ENCODE results near the gene CCNY.

CCNY gene

DNA sequence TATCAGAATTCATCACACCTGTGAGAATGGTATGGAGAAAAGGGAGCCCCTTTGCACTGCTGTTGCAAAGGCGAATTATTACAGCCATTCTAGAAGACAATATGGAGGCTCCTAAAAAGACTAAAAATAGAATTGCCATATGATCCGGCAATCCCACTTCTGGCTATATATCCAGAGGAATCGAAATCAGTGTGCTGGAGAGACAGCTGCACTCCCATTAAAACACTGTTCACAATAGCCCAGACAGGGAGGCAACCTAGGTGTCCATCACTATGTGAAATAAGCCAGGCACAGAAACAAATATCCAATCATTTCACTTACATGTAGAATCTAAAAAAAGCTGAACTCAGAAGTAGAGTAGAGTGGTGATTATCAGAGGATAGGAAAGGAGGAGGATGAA, 242.8 kb downstream of the CCNY start:
- Histone ChIP-seq H3K9me3 (ENCODE audit: severe bottlenecking) (no peaks in the 10 kb centered on the region), H3K27me3 (ENCODE audit: insufficient read depth, low read depth, severe bottlenecking) (no peaks in the 10 kb centered on the region), H3K27ac (no peak overlapping the region), H3K4me3 (ENCODE audit: low read depth, low read length) (no peak overlapping the region), H3K36me3 (no peaks in the 10 kb centered on the region)
- TF ChIP-seq, protein P1, sequence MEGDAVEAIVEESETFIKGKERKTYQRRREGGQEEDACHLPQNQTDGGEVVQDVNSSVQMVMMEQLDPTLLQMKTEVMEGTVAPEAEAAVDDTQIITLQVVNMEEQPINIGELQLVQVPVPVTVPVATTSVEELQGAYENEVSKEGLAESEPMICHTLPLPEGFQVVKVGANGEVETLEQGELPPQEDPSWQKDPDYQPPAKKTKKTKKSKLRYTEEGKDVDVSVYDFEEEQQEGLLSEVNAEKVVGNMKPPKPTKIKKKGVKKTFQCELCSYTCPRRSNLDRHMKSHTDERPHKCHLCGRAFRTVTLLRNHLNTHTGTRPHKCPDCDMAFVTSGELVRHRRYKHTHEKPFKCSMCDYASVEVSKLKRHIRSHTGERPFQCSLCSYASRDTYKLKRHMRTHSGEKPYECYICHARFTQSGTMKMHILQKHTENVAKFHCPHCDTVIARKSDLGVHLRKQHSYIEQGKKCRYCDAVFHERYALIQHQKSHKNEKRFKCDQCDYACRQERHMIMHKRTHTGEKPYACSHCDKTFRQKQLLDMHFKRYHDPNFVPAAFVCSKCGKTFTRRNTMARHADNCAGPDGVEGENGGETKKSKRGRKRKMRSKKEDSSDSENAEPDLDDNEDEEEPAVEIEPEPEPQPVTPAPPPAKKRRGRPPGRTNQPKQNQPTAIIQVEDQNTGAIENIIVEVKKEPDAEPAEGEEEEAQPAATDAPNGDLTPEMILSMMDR (IDR thresholded peaks at IDR 0.05; ENCODE audit: low read depth, low read length), result no peak
- no peak for DNase-seq

DNA sequence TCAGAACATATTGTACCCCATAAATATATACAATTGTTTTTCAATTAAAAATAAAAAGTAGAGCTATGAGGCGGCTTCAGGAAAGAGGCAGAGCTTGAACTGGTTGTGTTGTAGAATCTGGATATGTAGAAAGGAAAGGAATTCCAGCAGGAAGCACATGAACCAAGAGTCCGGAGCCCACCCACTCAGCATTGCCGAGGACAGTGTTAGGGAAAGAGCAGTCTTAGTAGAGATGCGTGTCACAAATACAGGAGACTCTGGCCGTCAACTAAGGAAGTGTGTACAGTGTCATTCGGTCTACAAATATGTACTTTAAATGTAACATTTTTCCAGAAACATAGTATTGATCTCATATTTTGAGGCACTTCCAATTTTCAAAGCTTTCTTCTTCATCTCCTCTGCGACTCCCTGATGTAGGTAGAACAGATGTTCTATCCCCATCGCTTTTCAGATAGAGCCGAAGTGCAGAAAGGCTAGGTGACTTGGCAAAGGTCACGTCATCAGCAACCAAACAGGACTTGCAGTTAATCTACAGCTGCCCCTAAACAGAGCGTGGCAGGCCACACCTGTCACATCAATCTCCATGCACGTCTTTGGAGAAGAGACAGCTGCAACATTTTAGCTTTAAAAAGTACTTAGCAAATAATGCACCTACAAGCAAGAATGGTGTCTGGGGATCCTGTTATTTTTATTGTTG, 243.6 kb downstream of the CCNY start:
- DNase-seq, result no peak
- H3K4me3 ChIP-seq (ENCODE audit: low read depth, low read length), result no peak overlapping the region
- H3K27ac ChIP-seq, result no peak overlapping the region
- TF ChIP-seq, protein P1 (IDR thresholded peaks at IDR 0.05; ENCODE audit: low read depth, low read length), result no peak
- no peaks in the 10 kb centered on the region for H3K9me3 ChIP-seq (ENCODE audit: severe bottlenecking)
- H3K36me3 ChIP-seq, result no peaks in the 10 kb centered on the region
- no peaks in the 10 kb centered on the region for H3K27me3 ChIP-seq (ENCODE audit: insufficient read depth, low read depth, severe bottlenecking)

DNA sequence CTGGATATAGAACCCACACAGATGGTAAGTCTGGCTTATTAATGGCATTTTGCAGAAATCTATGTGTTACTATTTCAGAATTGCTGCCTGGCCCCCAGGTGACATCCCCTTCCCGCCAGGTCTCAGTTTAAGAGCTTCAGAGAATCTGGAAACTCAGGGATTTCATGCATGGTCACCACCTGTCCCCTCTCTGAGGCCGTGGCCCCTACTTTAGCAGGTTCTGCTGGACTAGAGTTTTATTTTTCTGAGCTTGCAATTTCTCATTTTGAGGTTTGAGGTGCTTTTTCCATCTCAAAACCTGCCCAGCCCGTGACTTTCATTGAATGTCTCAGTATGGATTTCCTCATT, 244.1 kb downstream of the CCNY start:
- Histone ChIP-seq H3K9me3 (ENCODE audit: severe bottlenecking) (no peaks in the 10 kb centered on the region), H3K4me3 (ENCODE audit: low read depth, low read length) (no peak overlapping the region), H3K36me3 (no peaks in the 10 kb centered on the region), H3K27me3 (ENCODE audit: insufficient read depth, low read depth, severe bottlenecking) (no peaks in the 10 kb centered on the region), H3K27ac (no peak overlapping the region)
- TF ChIP-seq, protein P1 (IDR thresholded peaks at IDR 0.05; ENCODE audit: low read depth, low read length), result no peak
- DNase-seq, result no peak

DNA sequence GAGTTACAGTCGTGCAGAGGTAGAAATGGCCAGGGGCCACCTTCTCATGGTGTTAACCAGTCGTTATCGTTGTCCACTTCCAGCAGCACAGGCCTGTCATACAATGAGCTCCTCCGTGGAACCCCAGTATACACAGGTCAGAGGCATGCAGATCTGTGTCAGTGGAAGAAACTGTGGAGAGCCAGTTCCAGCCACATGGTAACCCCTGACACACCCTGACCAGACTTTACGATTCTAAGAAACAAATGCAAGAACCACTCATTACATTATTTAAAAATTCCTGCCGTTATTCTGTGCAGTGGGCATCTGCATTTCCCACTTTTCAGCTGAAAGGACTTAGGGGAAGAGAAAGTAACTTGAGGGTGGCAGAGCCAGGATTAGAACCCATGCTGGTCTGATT, 245.3 kb downstream of the CCNY start:
- no peaks in the 10 kb centered on the region for H3K27me3 ChIP-seq (ENCODE audit: insufficient read depth, low read depth, severe bottlenecking)
- no peaks in the 10 kb centered on the region for H3K36me3 ChIP-seq
- no peak overlapping the region for H3K27ac ChIP-seq
- H3K9me3 ChIP-seq (ENCODE audit: severe bottlenecking), result no peaks in the 10 kb centered on the region
- TF ChIP-seq, protein P1 (IDR thresholded peaks at IDR 0.05; ENCODE audit: low read depth, low read length), result no peak
- DNase-seq, result no peak
- no peak overlapping the region for H3K4me3 ChIP-seq (ENCODE audit: low read depth, low read length)

DNA sequence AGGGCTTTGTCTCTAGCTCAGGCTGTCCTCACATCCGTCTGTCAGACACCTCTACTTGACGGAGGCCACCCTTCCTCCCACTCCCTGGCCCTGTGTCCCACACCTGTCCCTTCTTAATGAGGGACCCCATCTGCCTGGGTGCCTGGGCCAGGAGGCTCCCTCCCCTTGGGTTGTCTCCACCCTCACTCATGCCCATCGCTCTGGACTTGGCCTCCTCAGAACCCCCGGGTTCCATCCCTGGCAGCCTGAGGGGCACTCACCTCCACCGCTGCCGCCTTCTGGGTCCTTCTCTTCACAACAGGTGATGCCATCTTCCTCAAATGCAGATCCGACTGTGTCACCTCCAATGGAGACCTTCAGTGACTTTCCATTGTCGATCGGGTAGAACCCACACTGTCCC, 248.6 kb downstream of the CCNY start:
- H3K9me3 ChIP-seq (ENCODE audit: severe bottlenecking), result no peaks in the 10 kb centered on the region
- TF ChIP-seq, protein P1 (IDR thresholded peaks at IDR 0.05; ENCODE audit: low read depth, low read length), result no peak
- no peak for DNase-seq

DNA sequence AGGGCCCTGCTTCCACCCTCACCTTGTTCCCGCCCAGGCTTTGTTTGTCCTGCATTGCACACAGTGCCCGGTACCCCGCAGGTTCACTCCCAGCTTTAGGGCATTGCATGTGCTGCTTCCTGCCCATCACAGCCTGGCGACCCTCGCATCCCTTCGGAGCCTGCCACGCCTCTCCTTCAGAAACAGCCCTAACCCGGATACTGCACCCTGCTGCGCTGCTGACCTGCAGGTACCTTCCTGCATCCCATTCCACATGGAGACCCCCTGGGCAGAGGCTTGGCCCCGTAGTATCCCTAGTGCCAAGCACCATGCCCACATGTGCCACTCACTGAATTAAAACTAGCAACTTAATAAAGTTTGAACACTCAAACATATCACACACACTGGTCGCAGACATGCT, 249.0 kb downstream of the CCNY start:
- Histone ChIP-seq H3K36me3 (no peaks in the 10 kb centered on the region), H3K4me3 (ENCODE audit: low read depth, low read length) (no peak overlapping the region), H3K27me3 (ENCODE audit: insufficient read depth, low read depth, severe bottlenecking) (no peaks in the 10 kb centered on the region), H3K9me3 (ENCODE audit: severe bottlenecking) (no peaks in the 10 kb centered on the region), H3K27ac (no peak overlapping the region)
- DNase-seq, result no peak
- TF ChIP-seq, protein P1 (IDR thresholded peaks at IDR 0.05; ENCODE audit: low read depth, low read length), result no peak

More for the DNA sequence above, 248.6 kb downstream of the CCNY start:
- Histone ChIP-seq H3K27me3 (ENCODE audit: insufficient read depth, low read depth, severe bottlenecking) (no peaks in the 10 kb centered on the region), H3K27ac (no peak overlapping the region), H3K4me3 (ENCODE audit: low read depth, low read length) (no peak overlapping the region), H3K36me3 (no peaks in the 10 kb centered on the region)
